HG03460 (cell line): ENCODE results near the gene CPA5.

Experiments
- ATAC-seq: cut with Tn5 transposase; IDR thresholded peaks from one replicate; pipeline ENCODE4 v1.9.1; 2021; ENCODE audit not compliant: unreplicated experiment

CPA5 gene

GRCh38 chr7:130377178-130377577 lies 32.6 kb downstream of the CPA5 start:
- no peak for ATAC-seq

GRCh38 chr7:130379019-130379418 lies 34.4 kb downstream of the CPA5 start:
- no peak for ATAC-seq

GRCh38 chr7:130379532-130379920 lies 34.9 kb downstream of the CPA5 start:
- no peak for ATAC-seq

- ATAC-seq: no peak
Observed at GRCh38 chr7:130379921-130380860, 35.6 kb downstream of the CPA5 start, which contains the start of gene CPA1. Gene CPA1 (plus strand): TSS chr7:130380494. CDS start chr7:130380521, 27 bp downstream.

- ATAC-seq: no peak
Observed at GRCh38 chr7:130380861-130381455, 36.3 kb downstream of the CPA5 start.

GRCh38 chr7:130381468-130382312 lies 37.1 kb downstream of the CPA5 start:
- no peak for ATAC-seq

- no peak for ATAC-seq
Observed at GRCh38 chr7:130383187-130383980, 38.8 kb downstream of the CPA5 start.

- no peak for ATAC-seq
Observed at GRCh38 chr7:130384371-130384801, 39.8 kb downstream of the CPA5 start.

- ATAC-seq: no peak
Observed at GRCh38 chr7:130384841-130385599, 40.4 kb downstream of the CPA5 start.

GRCh38 chr7:130385600-130386066 lies 41.0 kb downstream of the CPA5 start:
- ATAC-seq: no peak

GRCh38 chr7:130386876-130387275 lies 42.3 kb downstream of the CPA5 start:
- ATAC-seq: no peak

GRCh38 chr7:130387306-130387627 lies 42.7 kb downstream of the CPA5 start:
- no peak for ATAC-seq

- no peak for ATAC-seq
Observed at GRCh38 chr7:130387628-130388403, 43.2 kb downstream of the CPA5 start.

- ATAC-seq: no peak
Observed at GRCh38 chr7:130388671-130389070, 44.1 kb downstream of the CPA5 start.

- ATAC-seq: no peak
Observed at GRCh38 chr7:130390486-130390885, 45.9 kb downstream of the CPA5 start.

GRCh38 chr7:130393101-130393561 lies 48.5 kb downstream of the CPA5 start:
- no peak for ATAC-seq

- ATAC-seq: no peak
Observed at GRCh38 chr7:130393841-130394411, 49.3 kb downstream of the CPA5 start.

GRCh38 chr7:130394421-130395195 lies 50.0 kb downstream of the CPA5 start:
- no peak for ATAC-seq
